K562 (cell line): ENCODE data around the gene DKC1. TPM values are rescaled to one million over a fixed set of nuclear protein-coding genes. Genes with fewer than 3 reads are reported as not detected.

Experiments used
- ARID4B ChIP-seq: sonication (generic); formaldehyde crosslinking; IDR thresholded peaks from 2 replicates; pipeline ENCODE4 v1.8.0; 2022; ENCODE audit warnings: mild to moderate bottlenecking, missing genetic modification reagents
- GTF3C2 ChIP-seq: IDR thresholded peaks from 3 replicates; pipeline ENCODE4 v1.6.1; 2011; ENCODE audit warnings: borderline replicate concordance, mild to moderate bottlenecking, moderate library complexity; ENCODE audit not compliant: insufficient read length; ENCODE audit errors: extremely low read depth
- MEF2D ChIP-seq: conservative IDR thresholded peaks from 2 replicates; pipeline ENCODE4 v1.6.1; 2016; ENCODE audit warnings: low read depth, missing genetic modification characterization, missing compliant biosample characterization
- polyA plus RNA-seq, 8 experiments: library from polyadenylated mRNA; depleted of rRNA in 4 of 8; stranded (reverse) in 5 of 8; unstranded in 3 of 8; fragments of >200 nt; fragmentation: Nextera tagmentation in 2 of 8; fragmentation: Illumina TruSeq in 1 of 8; extraction: Ambion mirVana in 2 of 8; extraction: Trizol in 1 of 8; gene quantifications; 2 replicates each; pipeline versions ENCODE4 v1.2.1 to v1.2.3, GENCODE V29; 2011 to 2014; ENCODE audit warnings: inconsistent platforms in 1 of 8, missing spikeins in 1 of 8
- total RNA-seq, 7 experiments: library from RNA; depleted of rRNA in 6 of 7; stranded (reverse); fragments of >200 nt in 6 of 7; fragmentation: Illumina TruSeq in 2 of 7; extraction: Trizol in 2 of 7; gene quantifications; 2 replicates each; pipeline versions ENCODE4 v1.2.1 to v1.2.3, GENCODE V29; 2011 to 2021; ENCODE audit warnings: low replicate concordance in 1 of 7

Gene DKC1
- total and polyA plus RNA-seq, 9 of the 15 experiments (the other 6 are each of a cell fraction or from before 2014, with no cell fraction given), result 205 to 313 (median 219) TPM

- TF ChIP-seq ARID4B (no peak), GTF3C2 (no peak), MEF2D (no peak)
These were observed 37.5 kb upstream of the DKC1 start (continued) for GRCh38 chrX:154724993-154725756.
